ENCODE measurements around the gene SLC9B1.

SLC9B1 gene

GRCh38 chr4:103054030-103054429 lies 34.5 kb upstream of the SLC9B1 start:
- Histone ChIP-seq H3K27ac (ENCODE audit: low read depth, low read length, poor library complexity, severe bottlenecking) (no peak overlapping the region), H3K36me3 (ENCODE audit: insufficient read depth, low read length) (peaks cover 23% of the 10 kb centered on the region), H2AFZ (ENCODE audit: low read length) (no peak overlapping the region), H4K20me1 (ENCODE audit: insufficient read depth, low read length) (no peaks in the 10 kb centered on the region), H3K4me3 (ENCODE audit: low read depth, low read length, poor library complexity, severe bottlenecking) (no peak overlapping the region), H3K9me3 (ENCODE audit: low read length) (no peaks in the 10 kb centered on the region), H3K27me3 (ENCODE audit: insufficient read depth, low read length) (no peaks in the 10 kb centered on the region), H3K9me2 (ENCODE audit: low read depth, low read length) (no peaks in the 10 kb centered on the region), H3K4me1 (ENCODE audit: insufficient read depth, low read length, severe bottlenecking) (no peaks in the 10 kb centered on the region), H3F3A (ENCODE audit: insufficient read depth, low read length) (no peaks in the 10 kb centered on the region), H3K4me2 (ENCODE audit: low read length) (no peak overlapping the region), H3K9ac (ENCODE audit: low read length) (no peak overlapping the region), H3K79me2 (ENCODE audit: insufficient read depth, low read length) (no peaks in the 10 kb centered on the region)
- TF ChIP-seq EZH2 (IDR thresholded peaks at IDR 0.05; ENCODE audit: borderline replicate concordance, low read length) = no peak
- TF ChIP-seq, protein P1, sequence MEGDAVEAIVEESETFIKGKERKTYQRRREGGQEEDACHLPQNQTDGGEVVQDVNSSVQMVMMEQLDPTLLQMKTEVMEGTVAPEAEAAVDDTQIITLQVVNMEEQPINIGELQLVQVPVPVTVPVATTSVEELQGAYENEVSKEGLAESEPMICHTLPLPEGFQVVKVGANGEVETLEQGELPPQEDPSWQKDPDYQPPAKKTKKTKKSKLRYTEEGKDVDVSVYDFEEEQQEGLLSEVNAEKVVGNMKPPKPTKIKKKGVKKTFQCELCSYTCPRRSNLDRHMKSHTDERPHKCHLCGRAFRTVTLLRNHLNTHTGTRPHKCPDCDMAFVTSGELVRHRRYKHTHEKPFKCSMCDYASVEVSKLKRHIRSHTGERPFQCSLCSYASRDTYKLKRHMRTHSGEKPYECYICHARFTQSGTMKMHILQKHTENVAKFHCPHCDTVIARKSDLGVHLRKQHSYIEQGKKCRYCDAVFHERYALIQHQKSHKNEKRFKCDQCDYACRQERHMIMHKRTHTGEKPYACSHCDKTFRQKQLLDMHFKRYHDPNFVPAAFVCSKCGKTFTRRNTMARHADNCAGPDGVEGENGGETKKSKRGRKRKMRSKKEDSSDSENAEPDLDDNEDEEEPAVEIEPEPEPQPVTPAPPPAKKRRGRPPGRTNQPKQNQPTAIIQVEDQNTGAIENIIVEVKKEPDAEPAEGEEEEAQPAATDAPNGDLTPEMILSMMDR (IDR thresholded peaks at IDR 0.05; ENCODE audit: low read length) = no peak

GRCh38 chr4:103052779-103053178 lies 33.3 kb upstream of the SLC9B1 start:
- Histone ChIP-seq H3K27ac (ENCODE audit: low read depth, low read length, poor library complexity, severe bottlenecking) (no peak overlapping the region), H3F3A (ENCODE audit: insufficient read depth, low read length) (no peaks in the 10 kb centered on the region), H3K4me2 (ENCODE audit: low read length) (no peak overlapping the region), H3K36me3 (ENCODE audit: insufficient read depth, low read length) (peaks cover 35% of the 10 kb centered on the region), H3K9ac (ENCODE audit: low read length) (no peak overlapping the region), H4K20me1 (ENCODE audit: insufficient read depth, low read length) (no peaks in the 10 kb centered on the region), H3K4me3 (ENCODE audit: low read depth, low read length, poor library complexity, severe bottlenecking) (no peak overlapping the region), H3K4me1 (ENCODE audit: insufficient read depth, low read length, severe bottlenecking) (no peaks in the 10 kb centered on the region), H3K9me2 (ENCODE audit: low read depth, low read length) (no peaks in the 10 kb centered on the region), H3K79me2 (ENCODE audit: insufficient read depth, low read length) (no peaks in the 10 kb centered on the region), H3K27me3 (ENCODE audit: insufficient read depth, low read length) (no peaks in the 10 kb centered on the region), H3K9me3 (ENCODE audit: low read length) (no peaks in the 10 kb centered on the region), H2AFZ (ENCODE audit: low read length) (no peak overlapping the region)
- no peak for TF ChIP-seq EZH2 (IDR thresholded peaks at IDR 0.05; ENCODE audit: borderline replicate concordance, low read length)
- TF ChIP-seq, protein P1 (IDR thresholded peaks at IDR 0.05; ENCODE audit: low read length) = no peak

DNA sequence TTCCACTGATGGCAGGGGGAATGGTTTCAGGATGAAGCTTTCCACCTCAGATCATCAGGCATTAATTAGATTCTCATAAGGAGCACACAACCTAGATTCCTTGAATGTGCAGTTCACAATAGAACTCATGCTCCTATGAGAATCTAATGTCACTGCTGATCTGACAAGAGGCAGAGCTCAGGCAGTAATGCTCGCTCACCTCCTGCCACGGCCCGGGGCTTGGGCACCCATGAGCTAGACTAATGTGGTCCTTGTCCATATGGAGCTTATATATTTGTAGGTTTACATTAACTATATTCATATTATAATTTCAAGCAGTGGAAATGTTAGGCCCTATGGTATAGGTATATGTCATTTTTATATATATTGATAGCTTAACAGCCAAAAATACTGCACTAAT lies 32.6 kb upstream of the SLC9B1 start:
- no peak for TF ChIP-seq EZH2 (IDR thresholded peaks at IDR 0.05; ENCODE audit: borderline replicate concordance, low read length)
- TF ChIP-seq, protein P1 (IDR thresholded peaks at IDR 0.05; ENCODE audit: low read length) = no peak
- Histone ChIP-seq H3K4me3 (ENCODE audit: low read depth, low read length, poor library complexity, severe bottlenecking) (no peak overlapping the region), H3K4me2 (ENCODE audit: low read length) (no peak overlapping the region), H3K9ac (ENCODE audit: low read length) (no peak overlapping the region), H2AFZ (ENCODE audit: low read length) (no peak overlapping the region), H3K27ac (ENCODE audit: low read depth, low read length, poor library complexity, severe bottlenecking) (no peak overlapping the region), H4K20me1 (ENCODE audit: insufficient read depth, low read length) (no peaks in the 10 kb centered on the region), H3K4me1 (ENCODE audit: insufficient read depth, low read length, severe bottlenecking) (no peaks in the 10 kb centered on the region), H3K9me3 (ENCODE audit: low read length) (no peaks in the 10 kb centered on the region), H3K36me3 (ENCODE audit: insufficient read depth, low read length) (peaks cover 34% of the 10 kb centered on the region), H3K79me2 (ENCODE audit: insufficient read depth, low read length) (no peaks in the 10 kb centered on the region), H3F3A (ENCODE audit: insufficient read depth, low read length) (no peaks in the 10 kb centered on the region), H3K27me3 (ENCODE audit: insufficient read depth, low read length) (no peaks in the 10 kb centered on the region), H3K9me2 (ENCODE audit: low read depth, low read length) (no peaks in the 10 kb centered on the region)

Measured in OCI-LY1 (cell line).